Natural killer cell (primary cell): ENCODE measurements around the gene SNAP25. TPM values are rescaled to one million over a fixed set of nuclear protein-coding genes. Genes with fewer than 3 reads are reported as not detected.

Experiments
- ATAC-seq, 3 donors: fragments of 150-1000 bp in 2 of 3; fragments of 200-7000 bp in 1 of 3; cut with Tn5 transposase; 1 replicate in 1 of 3; 2 replicates in 2 of 3; pipeline ENCODE4 v1.10.0; 2021; ENCODE audit warnings: mild to moderate bottlenecking in 2 of 3, moderate library complexity in 2 of 3
- DNase-seq, 2 donors: peaks; one replicate each; pipeline versions ENCODE4 v3.0.0 to v3.0.0-alpha.2; 2013 to 2021; ENCODE audit warnings: mixed read lengths in 1 of 2
- H3K27ac ChIP-seq: one replicate; pipeline ENCODE4 v1.5.1; 2013; ENCODE audit warnings: mild to moderate bottlenecking, low read length
- H3K27me3 ChIP-seq: one replicate; pipeline ENCODE4 v1.6.1; 2013; ENCODE audit warnings: low read length; ENCODE audit not compliant: control insufficient read depth, insufficient read depth
- H3K36me3 ChIP-seq: one replicate; pipeline ENCODE4 v1.6.1; 2013; ENCODE audit warnings: low read length; ENCODE audit not compliant: control insufficient read depth, insufficient read depth
- H3K4me1 ChIP-seq: one replicate; pipeline ENCODE4 v1.6.1; 2013; ENCODE audit warnings: low read length; ENCODE audit not compliant: control insufficient read depth, insufficient read depth
- H3K4me3 ChIP-seq: one replicate; pipeline ENCODE4 v1.5.1; 2013; ENCODE audit warnings: low read length
- H3K9me3 ChIP-seq: one replicate; pipeline ENCODE4 v1.6.1; 2013; ENCODE audit warnings: low read length; ENCODE audit not compliant: control insufficient read depth, insufficient read depth
- H3K27ac Mint-ChIP-seq, 2 donors: one replicate each; pipeline ENCODE4 v1.8.0; 2022; ENCODE audit warnings: mild to moderate bottlenecking in 2 of 2, mixed read lengths in 2 of 2, moderate library complexity in 1 of 2
- H3K27me3 Mint-ChIP-seq, 2 donors: one replicate each; pipeline ENCODE4 v1.8.0; 2022; ENCODE audit warnings: low read depth in 2 of 2, mixed read lengths in 2 of 2
- H3K36me3 Mint-ChIP-seq: one replicate; pipeline ENCODE4 v1.8.0; 2022; ENCODE audit warnings: mixed read lengths
- H3K4me1 Mint-ChIP-seq, 2 donors: one replicate each; pipeline ENCODE4 v1.8.0; 2022; ENCODE audit warnings: mixed read lengths in 2 of 2
- H3K4me3 Mint-ChIP-seq: one replicate; pipeline ENCODE4 v1.8.0; 2022; ENCODE audit warnings: mild to moderate bottlenecking, moderate library complexity, mixed read lengths
- H3K9me3 Mint-ChIP-seq, 2 donors: one replicate each; pipeline ENCODE4 v1.8.0; 2022; ENCODE audit warnings: mixed read lengths in 2 of 2
- WGBS: methylation state at CpG from one replicate; pipeline ENCODE4 v1.1.7; 2013; ENCODE audit warnings: missing lambda C conversion rate; ENCODE audit not compliant: insufficient coverage; 5-methylcytosine and 5-hydroxymethylcytosine counted together
- intact Hi-C: fragments of 100-400 bp; cut with micrococcal nuclease; formaldehyde crosslinking; loops from one replicate; pipeline ENCODE4 v1.14.2; 2022
- total RNA-seq, 4 donors: library from RNA; stranded (reverse); fragments of 120-200 nt in 1 of 4; gene quantifications; one replicate each; pipeline versions ENCODE4 v1.2.3 to v1.2.4, GENCODE V29; 2013 to 2022
- TF ChIP-seq, protein P1 (sequence below): fragments of 200-600 bp; IDR thresholded peaks from one replicate; pipeline ENCODE4 v1.8.0; 2022; ENCODE audit warnings: antibody characterized with exemption

SNAP25 gene
- total RNA-seq, 3 donors from 2014 or later (not counting 1 experiment from before 2014, with no cell fraction given) = not detected

DNA sequence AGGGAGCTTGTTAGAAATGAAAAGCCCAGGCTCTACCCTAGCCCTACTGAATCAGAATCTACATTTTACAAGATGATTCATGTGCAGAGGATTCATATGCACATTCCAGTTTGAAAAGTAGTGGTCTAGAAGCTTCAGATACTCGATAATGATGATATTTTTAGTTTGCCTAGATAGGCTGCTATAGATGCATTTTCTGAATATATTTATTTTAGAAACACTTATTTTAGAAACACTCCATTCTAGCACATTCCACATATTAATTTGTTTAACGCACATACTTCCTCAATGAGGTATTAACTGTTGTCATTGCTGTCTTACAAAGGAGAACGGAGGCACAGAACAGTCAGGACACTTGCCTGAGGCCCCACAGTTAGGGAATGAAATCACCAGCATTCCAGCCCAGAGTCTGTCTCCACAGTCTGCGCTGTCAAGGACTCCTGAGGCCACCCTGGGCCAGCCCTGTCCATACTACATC is 64.4 kb downstream of the SNAP25 start:
- no peak overlapping the region for H3K4me3 Mint-ChIP-seq
- Histone ChIP-seq H3K4me3 (no peak overlapping the region), H3K9me3 (no peaks in the 10 kb centered on the region), H3K4me1 (no peaks in the 10 kb centered on the region), H3K27ac (no peak overlapping the region), H3K36me3 (no peaks in the 10 kb centered on the region), H3K27me3 (no peaks in the 10 kb centered on the region)
- H3K9me3 Mint-ChIP-seq = no peaks in the 10 kb centered on the region
- intact Hi-C loops = no loop called here
- no peak overlapping the region for H3K27ac Mint-ChIP-seq
- WGBS = 82% methylated on average over 3 of the region's 4 CpGs
- no peaks in the 10 kb centered on the region for H3K36me3 Mint-ChIP-seq
- H3K4me1 Mint-ChIP-seq = no peaks in the 10 kb centered on the region
- no peak for ATAC-seq
- peaks cover 19 to 61% of the 10 kb centered on the region in 2 donors for H3K27me3 Mint-ChIP-seq
- TF ChIP-seq, protein P1, sequence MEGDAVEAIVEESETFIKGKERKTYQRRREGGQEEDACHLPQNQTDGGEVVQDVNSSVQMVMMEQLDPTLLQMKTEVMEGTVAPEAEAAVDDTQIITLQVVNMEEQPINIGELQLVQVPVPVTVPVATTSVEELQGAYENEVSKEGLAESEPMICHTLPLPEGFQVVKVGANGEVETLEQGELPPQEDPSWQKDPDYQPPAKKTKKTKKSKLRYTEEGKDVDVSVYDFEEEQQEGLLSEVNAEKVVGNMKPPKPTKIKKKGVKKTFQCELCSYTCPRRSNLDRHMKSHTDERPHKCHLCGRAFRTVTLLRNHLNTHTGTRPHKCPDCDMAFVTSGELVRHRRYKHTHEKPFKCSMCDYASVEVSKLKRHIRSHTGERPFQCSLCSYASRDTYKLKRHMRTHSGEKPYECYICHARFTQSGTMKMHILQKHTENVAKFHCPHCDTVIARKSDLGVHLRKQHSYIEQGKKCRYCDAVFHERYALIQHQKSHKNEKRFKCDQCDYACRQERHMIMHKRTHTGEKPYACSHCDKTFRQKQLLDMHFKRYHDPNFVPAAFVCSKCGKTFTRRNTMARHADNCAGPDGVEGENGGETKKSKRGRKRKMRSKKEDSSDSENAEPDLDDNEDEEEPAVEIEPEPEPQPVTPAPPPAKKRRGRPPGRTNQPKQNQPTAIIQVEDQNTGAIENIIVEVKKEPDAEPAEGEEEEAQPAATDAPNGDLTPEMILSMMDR = no peak
- DNase-seq = no peak

DNA sequence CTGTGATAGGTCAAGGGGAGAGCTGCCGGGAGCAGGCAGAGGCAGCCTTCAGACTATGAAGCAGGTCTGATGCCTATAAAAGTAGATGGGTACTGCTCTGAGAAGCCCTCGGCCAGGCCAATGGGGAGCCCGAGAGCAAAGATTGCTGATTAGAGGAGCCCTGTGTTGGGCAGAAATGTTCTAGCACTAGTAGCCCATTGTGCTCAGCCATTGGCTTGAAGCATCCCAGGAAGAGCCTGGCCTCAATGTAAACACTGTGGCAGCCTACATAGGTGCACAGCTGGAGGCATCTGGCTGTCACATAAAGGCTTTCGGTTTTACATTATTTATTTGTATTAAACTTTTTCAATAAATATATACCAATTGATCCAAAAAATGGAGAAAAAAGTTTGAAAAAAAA is 67.7 kb downstream of the SNAP25 start:
- no peak overlapping the region for H3K4me3 Mint-ChIP-seq
- ATAC-seq (no peak), DNase-seq (no peak)
- no peaks in the 10 kb centered on the region for H3K4me1 ChIP-seq
- H3K27me3 ChIP-seq = no peaks in the 10 kb centered on the region
- no peaks in the 10 kb centered on the region for H3K36me3 ChIP-seq
- no peaks in the 10 kb centered on the region for H3K9me3 ChIP-seq
- intact Hi-C loops = no loop called here
- no peaks in the 10 kb centered on the region for H3K9me3 Mint-ChIP-seq
- no peak overlapping the region for H3K4me3 ChIP-seq
- WGBS = 98% methylated on average over 3 of the region's 4 CpGs
- TF ChIP-seq, protein P1 = no peak
- no peak overlapping the region for H3K27ac ChIP-seq
- no peaks in the 10 kb centered on the region for H3K36me3 Mint-ChIP-seq
- no peaks in the 10 kb centered on the region for H3K4me1 Mint-ChIP-seq
- peaks cover 17 to 60% of the 10 kb centered on the region in 2 donors for H3K27me3 Mint-ChIP-seq
- no peak overlapping the region for H3K27ac Mint-ChIP-seq

DNA sequence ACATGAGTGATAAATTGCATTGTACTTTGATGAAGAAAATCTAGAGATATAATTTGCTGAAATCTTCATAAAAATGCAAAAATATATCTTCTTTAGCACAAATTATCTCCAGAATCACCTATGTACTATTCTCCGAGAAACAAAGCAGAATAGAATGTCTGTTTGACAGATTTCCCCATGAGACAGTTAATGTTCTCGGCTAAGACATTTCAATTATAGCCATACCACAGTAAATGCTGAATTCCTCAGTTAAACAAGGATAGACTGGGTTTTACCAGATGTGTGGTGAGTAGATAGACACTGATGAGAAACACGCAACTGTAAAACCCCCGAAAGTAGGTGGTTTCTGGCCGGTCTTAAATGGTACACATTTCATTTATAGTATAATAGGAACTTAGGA is 69.8 kb downstream of the SNAP25 start:
- intact Hi-C loops = no loop called here
- no peak for DNase-seq
- Mint-ChIP-seq H3K9me3 (no peaks in the 10 kb centered on the region), H3K4me1 (no peaks in the 10 kb centered on the region), H3K27me3 (peaks cover 11 to 54% of the 10 kb centered on the region in 2 donors), H3K4me3 (no peak overlapping the region), H3K36me3 (no peaks in the 10 kb centered on the region), H3K27ac (no peak overlapping the region)
- Histone ChIP-seq H3K4me3 (no peak overlapping the region), H3K27me3 (no peaks in the 10 kb centered on the region), H3K27ac (no peak overlapping the region), H3K9me3 (no peaks in the 10 kb centered on the region), H3K4me1 (no peaks in the 10 kb centered on the region), H3K36me3 (no peaks in the 10 kb centered on the region)
- TF ChIP-seq, protein P1 = no peak
- ATAC-seq = no peak
- WGBS = 98% methylated on average over 3 of the region's 5 CpGs

DNA sequence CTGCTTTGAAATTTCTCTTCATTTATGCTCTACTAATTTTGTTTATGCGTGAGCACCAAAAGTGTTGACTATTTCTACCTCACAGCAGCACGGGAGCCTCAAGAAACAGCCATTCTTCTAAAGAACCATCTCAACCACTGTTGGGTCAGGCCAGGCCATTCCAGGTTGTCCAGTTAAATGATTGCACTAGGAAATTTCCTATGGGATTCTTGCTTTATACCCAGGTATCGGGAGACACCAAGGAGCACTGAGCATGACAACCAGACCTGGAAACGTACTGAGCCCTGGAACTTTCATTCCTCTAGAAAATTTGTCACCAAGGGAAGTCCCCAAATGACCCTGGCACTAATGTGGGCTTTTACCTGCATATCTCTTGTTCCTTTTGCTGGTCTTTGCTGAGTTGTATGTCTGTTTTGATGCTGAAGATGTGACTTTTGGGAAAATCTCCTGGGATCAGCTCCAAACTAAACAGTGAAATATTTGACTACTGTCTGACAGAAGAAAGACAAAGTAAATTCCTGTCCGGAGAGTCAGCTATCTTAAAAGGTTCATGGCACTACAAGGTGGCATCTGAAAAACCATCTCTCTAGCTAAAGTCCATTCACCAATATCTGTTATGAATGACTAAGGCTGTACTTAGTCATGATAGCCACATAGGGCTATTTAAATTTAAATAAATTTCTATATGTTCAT is 70.5 kb downstream of the SNAP25 start:
- Mint-ChIP-seq H3K9me3 (no peaks in the 10 kb centered on the region), H3K36me3 (no peaks in the 10 kb centered on the region), H3K4me1 (no peaks in the 10 kb centered on the region), H3K27ac (no peak overlapping the region), H3K4me3 (no peak overlapping the region), H3K27me3 (peaks cover 11 to 51% of the 10 kb centered on the region in 2 donors)
- Histone ChIP-seq H3K36me3 (no peaks in the 10 kb centered on the region), H3K4me1 (no peaks in the 10 kb centered on the region), H3K4me3 (no peak overlapping the region), H3K27me3 (no peaks in the 10 kb centered on the region), H3K27ac (no peak overlapping the region), H3K9me3 (no peaks in the 10 kb centered on the region)
- WGBS = 90% methylated on average over 5 of the region's 5 CpGs
- DNase-seq (no peak), ATAC-seq (no peak)
- intact Hi-C loops = no loop called here
- TF ChIP-seq, protein P1 = no peak
